Glutamatergic neuron (in vitro differentiated cells): ENCODE results near the gene TTC17. TPM values are rescaled to one million over a fixed set of nuclear protein-coding genes. Genes with fewer than 3 reads are reported as not detected.

Experiments
- DNase-seq: peaks from one replicate; pipeline ENCODE4 v3.0.0; 2022
- H3K27ac Mint-ChIP-seq: one replicate; pipeline ENCODE4 v1.8.0; 2020; ENCODE audit warnings: mild to moderate bottlenecking, mixed read lengths, inconsistent platforms; ENCODE audit not compliant: unreplicated experiment
- H3K27me3 Mint-ChIP-seq: one replicate; pipeline ENCODE4 v1.8.0; 2020; ENCODE audit warnings: mild to moderate bottlenecking, moderate library complexity, mixed read lengths, inconsistent platforms; ENCODE audit not compliant: unreplicated experiment
- H3K36me3 Mint-ChIP-seq: one replicate; pipeline ENCODE4 v1.8.0; 2020; ENCODE audit warnings: mild to moderate bottlenecking, mixed read lengths, inconsistent platforms; ENCODE audit not compliant: unreplicated experiment
- H3K4me1 Mint-ChIP-seq: one replicate; pipeline ENCODE4 v1.8.0; 2020; ENCODE audit warnings: mild to moderate bottlenecking, low read depth, mixed read lengths, inconsistent platforms; ENCODE audit not compliant: unreplicated experiment
- H3K4me3 Mint-ChIP-seq: one replicate; pipeline ENCODE4 v1.8.0; 2020; ENCODE audit warnings: mild to moderate bottlenecking, mixed read lengths, inconsistent platforms; ENCODE audit not compliant: unreplicated experiment
- H3K9me3 Mint-ChIP-seq: one replicate; pipeline ENCODE4 v1.8.0; 2020; ENCODE audit warnings: mild to moderate bottlenecking, moderate library complexity, mixed read lengths, inconsistent platforms; ENCODE audit not compliant: unreplicated experiment
- total RNA-seq: library from RNA; stranded (reverse); fragmentation: NEBNext Ultra II Directional; extraction: Animal tissue kit (Norgen Biotek cat#: 25700); gene quantifications from one replicate; pipeline ENCODE4 v1.2.1, GENCODE V29; 2021; ENCODE audit not compliant: unreplicated experiment
- TF ChIP-seq, protein P1 (sequence below): fragments of 200-600 bp; sonication (generic); IDR thresholded peaks from one replicate; pipeline ENCODE4 v1.5.0; 2021; ENCODE audit not compliant: partially characterized antibody, unreplicated experiment

Gene TTC17
- total RNA-seq, 1 donor from 2014 or later, result 92.0 TPM

DNA sequence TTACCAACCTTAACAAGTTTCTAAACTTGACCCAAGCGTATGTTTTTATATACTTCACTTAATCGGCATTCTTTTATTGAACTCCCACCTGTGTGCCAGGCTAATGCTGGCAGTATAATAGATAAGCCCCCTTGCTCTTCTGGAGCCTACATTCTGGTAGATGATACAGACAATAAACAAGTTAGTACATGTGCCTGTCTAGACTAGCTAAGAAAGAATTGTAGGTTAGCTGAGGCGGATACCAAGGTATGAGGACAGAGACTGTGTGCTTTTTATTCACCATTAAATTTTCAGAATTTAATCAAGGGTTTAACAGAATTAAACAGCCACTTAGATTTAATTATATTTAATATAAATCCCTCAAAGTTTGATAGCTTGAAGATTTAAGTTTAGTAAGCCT, 45.7 kb downstream of the TTC17 start:
- Mint-ChIP-seq H3K4me3 (no peak overlapping the region), H3K36me3 (no peaks in the 10 kb centered on the region), H3K27ac (no peak overlapping the region), H3K27me3 (no peaks in the 10 kb centered on the region), H3K9me3 (no peaks in the 10 kb centered on the region), H3K4me1 (no peaks in the 10 kb centered on the region)
- DNase-seq, result no peak
- TF ChIP-seq, protein P1, sequence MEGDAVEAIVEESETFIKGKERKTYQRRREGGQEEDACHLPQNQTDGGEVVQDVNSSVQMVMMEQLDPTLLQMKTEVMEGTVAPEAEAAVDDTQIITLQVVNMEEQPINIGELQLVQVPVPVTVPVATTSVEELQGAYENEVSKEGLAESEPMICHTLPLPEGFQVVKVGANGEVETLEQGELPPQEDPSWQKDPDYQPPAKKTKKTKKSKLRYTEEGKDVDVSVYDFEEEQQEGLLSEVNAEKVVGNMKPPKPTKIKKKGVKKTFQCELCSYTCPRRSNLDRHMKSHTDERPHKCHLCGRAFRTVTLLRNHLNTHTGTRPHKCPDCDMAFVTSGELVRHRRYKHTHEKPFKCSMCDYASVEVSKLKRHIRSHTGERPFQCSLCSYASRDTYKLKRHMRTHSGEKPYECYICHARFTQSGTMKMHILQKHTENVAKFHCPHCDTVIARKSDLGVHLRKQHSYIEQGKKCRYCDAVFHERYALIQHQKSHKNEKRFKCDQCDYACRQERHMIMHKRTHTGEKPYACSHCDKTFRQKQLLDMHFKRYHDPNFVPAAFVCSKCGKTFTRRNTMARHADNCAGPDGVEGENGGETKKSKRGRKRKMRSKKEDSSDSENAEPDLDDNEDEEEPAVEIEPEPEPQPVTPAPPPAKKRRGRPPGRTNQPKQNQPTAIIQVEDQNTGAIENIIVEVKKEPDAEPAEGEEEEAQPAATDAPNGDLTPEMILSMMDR, result no peak

DNA sequence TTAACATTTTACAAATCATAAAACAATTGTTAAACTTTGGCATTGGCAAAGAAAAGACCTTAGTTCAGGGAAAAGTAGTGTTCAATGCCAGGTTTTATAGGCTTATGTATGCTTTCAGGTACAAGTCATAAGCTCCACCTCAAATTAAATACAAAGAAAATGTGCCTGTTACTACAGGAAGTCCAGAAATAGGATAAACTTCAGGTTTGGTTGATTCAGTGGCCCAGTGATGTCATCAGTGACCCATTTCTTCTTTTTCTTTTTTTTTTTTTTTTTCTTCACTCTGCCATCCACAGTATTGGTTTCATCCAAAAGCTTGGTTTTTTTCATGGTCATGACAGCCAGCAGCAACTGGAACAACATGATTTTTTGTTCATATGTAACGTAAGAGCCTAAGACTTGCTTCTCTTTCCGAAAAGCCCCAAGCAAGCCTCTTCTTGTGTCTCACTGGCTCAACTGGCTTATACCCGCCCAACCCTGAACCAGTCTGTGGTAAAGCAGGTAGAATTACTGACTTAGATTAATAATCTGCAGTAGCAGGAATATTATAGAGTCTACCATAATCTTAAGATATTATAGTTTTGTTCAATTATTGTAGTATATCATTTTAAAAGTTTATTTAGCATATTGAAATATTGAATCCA, 46.2 kb downstream of the TTC17 start:
- Mint-ChIP-seq H3K36me3 (no peaks in the 10 kb centered on the region), H3K27ac (no peak overlapping the region), H3K27me3 (no peaks in the 10 kb centered on the region), H3K9me3 (no peaks in the 10 kb centered on the region), H3K4me1 (no peaks in the 10 kb centered on the region), H3K4me3 (no peak overlapping the region)
- DNase-seq, result no peak
- TF ChIP-seq, protein P1, result no peak

DNA sequence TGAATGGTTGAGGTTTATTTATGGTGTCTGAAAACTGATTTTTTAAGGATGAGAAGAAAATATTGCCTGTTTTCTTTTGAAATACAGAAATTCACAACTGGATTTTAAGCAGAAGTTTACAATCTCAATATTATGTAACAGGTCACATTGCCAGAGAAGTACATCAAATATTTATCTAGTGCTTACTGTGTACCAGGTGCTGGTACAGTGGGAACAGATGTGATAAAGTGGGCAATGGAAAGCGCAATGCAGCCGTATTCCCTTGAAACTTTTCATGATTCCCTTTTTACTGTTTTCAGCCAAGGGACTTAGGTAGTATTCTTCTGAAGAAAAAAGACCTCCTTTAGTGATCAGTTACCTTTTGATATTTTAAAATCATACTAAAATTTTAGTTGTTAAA, 49.6 kb downstream of the TTC17 start:
- Mint-ChIP-seq H3K27ac (no peak overlapping the region), H3K36me3 (no peaks in the 10 kb centered on the region), H3K4me3 (no peak overlapping the region), H3K4me1 (no peaks in the 10 kb centered on the region), H3K27me3 (no peaks in the 10 kb centered on the region), H3K9me3 (no peaks in the 10 kb centered on the region)
- no peak for DNase-seq
- TF ChIP-seq, protein P1, result no peak

DNA sequence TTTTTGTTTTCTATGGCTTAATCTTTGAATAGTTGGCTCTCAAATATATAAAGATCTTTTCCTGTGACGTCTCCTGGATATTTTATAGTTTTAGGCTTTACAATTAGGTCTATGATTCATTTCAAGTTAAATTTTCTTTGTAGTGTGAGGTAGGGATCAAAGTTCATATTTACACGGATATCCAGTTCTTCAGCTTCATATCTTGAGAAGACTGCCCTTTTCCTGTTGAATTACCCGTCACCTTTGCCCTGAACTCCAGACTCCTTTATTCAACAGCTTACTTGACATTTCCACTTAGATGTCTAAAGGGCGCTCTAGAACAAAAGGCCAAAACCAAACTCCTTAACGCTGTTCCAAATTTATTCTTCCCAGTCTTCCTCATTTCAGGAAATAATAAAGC, 51.7 kb downstream of the TTC17 start:
- Mint-ChIP-seq H3K27ac (no peak overlapping the region), H3K4me3 (no peak overlapping the region), H3K4me1 (no peaks in the 10 kb centered on the region), H3K9me3 (no peaks in the 10 kb centered on the region), H3K36me3 (no peaks in the 10 kb centered on the region), H3K27me3 (no peaks in the 10 kb centered on the region)
- TF ChIP-seq, protein P1, result no peak
- DNase-seq, result no peak

DNA sequence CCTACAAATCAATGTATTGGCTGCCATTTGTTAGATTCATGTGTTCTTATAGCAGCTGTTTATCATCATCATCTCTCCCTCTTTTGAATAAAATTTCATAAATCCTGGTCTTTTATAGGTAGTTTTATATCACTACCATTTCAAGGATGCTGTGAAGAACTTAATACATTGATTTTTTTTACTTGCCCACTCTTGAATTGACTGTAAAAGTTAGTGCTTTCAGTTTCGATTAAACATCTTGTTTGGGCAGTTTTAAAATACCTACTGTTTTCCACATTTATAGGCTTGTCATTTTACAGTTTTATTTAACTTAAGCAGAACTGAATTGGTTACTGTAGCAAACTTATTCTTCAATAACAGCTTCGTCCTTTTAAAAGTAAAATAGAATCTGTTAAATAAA, 59.5 kb downstream of the TTC17 start:
- Mint-ChIP-seq H3K27me3 (no peaks in the 10 kb centered on the region), H3K36me3 (peaks cover 5% of the 10 kb centered on the region), H3K4me3 (no peak overlapping the region), H3K4me1 (no peaks in the 10 kb centered on the region), H3K9me3 (no peaks in the 10 kb centered on the region), H3K27ac (no peak overlapping the region)
- no peak for DNase-seq
- TF ChIP-seq, protein P1, result no peak
